ENCODE data around the gene TTC12. TPM values are rescaled to one million over a fixed set of nuclear protein-coding genes. Genes with fewer than 3 reads are reported as not detected.

Gene TTC12
- total RNA-seq, 2 donors from 2014 or later: 19.5 to 26.7 TPM

DNA sequence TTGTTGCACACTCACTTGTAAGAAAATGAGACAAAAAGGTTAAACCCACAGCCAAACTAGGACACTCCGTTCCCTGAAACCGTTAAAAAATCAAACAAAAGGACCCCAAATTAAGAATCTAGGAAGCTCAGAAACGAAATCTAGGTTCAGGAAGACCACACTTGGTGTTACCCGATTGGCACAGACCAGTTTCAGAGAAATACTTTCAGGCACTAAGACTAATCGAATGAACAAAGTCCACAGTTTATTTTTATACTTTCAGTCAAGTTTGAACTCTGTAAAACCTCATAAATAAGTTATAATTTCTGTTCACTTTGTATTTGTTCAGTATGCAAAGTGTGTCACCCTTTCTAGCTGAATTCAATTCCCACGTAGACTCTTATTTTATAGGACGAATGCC lies 38.8 kb upstream of the TTC12 start:
- Mint-ChIP-seq H3K27me3 (ENCODE audit: insufficient read depth) (peaks cover 7% of the 10 kb centered on the region), H3K36me3 (ENCODE audit: low read depth) (no peaks in the 10 kb centered on the region), H3K27ac (no peak overlapping the region), H3K9me3 (no peaks in the 10 kb centered on the region), H3K4me3 (no peak overlapping the region), H3K4me1 (peaks cover 14% of the 10 kb centered on the region)
- H3K27ac ChIP-seq (ENCODE audit: low read depth, low read length): no peak overlapping the region
- no peak for DNase-seq
- H3K9me3 ChIP-seq (ENCODE audit: control insufficient read depth, low read length): no peaks in the 10 kb centered on the region
- no peaks in the 10 kb centered on the region for H3K36me3 ChIP-seq (ENCODE audit: control insufficient read depth, insufficient read depth, low read length)
- H3K4me1 ChIP-seq (ENCODE audit: control insufficient read depth, insufficient read depth, low read length): peaks cover 11% of the 10 kb centered on the region
- H3K4me3 ChIP-seq (ENCODE audit: low read length): no peak overlapping the region
- H3K27me3 ChIP-seq (ENCODE audit: control insufficient read depth, insufficient read depth, low read length, poor library complexity, severe bottlenecking): peaks cover 7% of the 10 kb centered on the region
- no peak overlapping the region for H3K9ac ChIP-seq (ENCODE audit: extremely low read depth, low read length, poor library complexity, severe bottlenecking)
- 93 to 95% methylated on average over 7 of the region's 7 CpGs for WGBS, 2 experiments (ENCODE audit: insufficient coverage in 1 of 2, insufficient read length in 1 of 2)
- TF ChIP-seq, protein P1, sequence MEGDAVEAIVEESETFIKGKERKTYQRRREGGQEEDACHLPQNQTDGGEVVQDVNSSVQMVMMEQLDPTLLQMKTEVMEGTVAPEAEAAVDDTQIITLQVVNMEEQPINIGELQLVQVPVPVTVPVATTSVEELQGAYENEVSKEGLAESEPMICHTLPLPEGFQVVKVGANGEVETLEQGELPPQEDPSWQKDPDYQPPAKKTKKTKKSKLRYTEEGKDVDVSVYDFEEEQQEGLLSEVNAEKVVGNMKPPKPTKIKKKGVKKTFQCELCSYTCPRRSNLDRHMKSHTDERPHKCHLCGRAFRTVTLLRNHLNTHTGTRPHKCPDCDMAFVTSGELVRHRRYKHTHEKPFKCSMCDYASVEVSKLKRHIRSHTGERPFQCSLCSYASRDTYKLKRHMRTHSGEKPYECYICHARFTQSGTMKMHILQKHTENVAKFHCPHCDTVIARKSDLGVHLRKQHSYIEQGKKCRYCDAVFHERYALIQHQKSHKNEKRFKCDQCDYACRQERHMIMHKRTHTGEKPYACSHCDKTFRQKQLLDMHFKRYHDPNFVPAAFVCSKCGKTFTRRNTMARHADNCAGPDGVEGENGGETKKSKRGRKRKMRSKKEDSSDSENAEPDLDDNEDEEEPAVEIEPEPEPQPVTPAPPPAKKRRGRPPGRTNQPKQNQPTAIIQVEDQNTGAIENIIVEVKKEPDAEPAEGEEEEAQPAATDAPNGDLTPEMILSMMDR (conservative IDR thresholded peaks at IDR 0.05): no peak

GRCh38 chr11:113276466-113276865 lies 37.9 kb upstream of the TTC12 start:
- Histone ChIP-seq H3K4me1 (ENCODE audit: control insufficient read depth, insufficient read depth, low read length) (peaks cover 11% of the 10 kb centered on the region), H3K9ac (ENCODE audit: extremely low read depth, low read length, poor library complexity, severe bottlenecking) (no peak overlapping the region), H3K27ac (ENCODE audit: low read depth, low read length) (no peak overlapping the region), H3K4me3 (ENCODE audit: low read length) (no peak overlapping the region), H3K27me3 (ENCODE audit: control insufficient read depth, insufficient read depth, low read length, poor library complexity, severe bottlenecking) (peaks cover 7% of the 10 kb centered on the region), H3K9me3 (ENCODE audit: control insufficient read depth, low read length) (no peaks in the 10 kb centered on the region), H3K36me3 (ENCODE audit: control insufficient read depth, insufficient read depth, low read length) (no peaks in the 10 kb centered on the region)
- peaks cover 4% of the 10 kb centered on the region for H3K27me3 Mint-ChIP-seq (ENCODE audit: insufficient read depth)
- no peak overlapping the region for H3K27ac Mint-ChIP-seq
- H3K9me3 Mint-ChIP-seq: no peaks in the 10 kb centered on the region
- no peak for DNase-seq
- H3K4me1 Mint-ChIP-seq: peaks cover 14% of the 10 kb centered on the region
- H3K4me3 Mint-ChIP-seq: no peak overlapping the region
- TF ChIP-seq, protein P1 (conservative IDR thresholded peaks at IDR 0.05): no peak
- H3K36me3 Mint-ChIP-seq (ENCODE audit: low read depth): no peaks in the 10 kb centered on the region
- 92% methylated on average over 2 of the region's 2 CpGs; no CpG with 5 or more reads in 1 of the 2 experiments for WGBS, 2 experiments (ENCODE audit: insufficient coverage in 1 of 2, insufficient read length in 1 of 2)

- Mint-ChIP-seq H3K4me1 (peaks cover 10% of the 10 kb centered on the region), H3K27me3 (ENCODE audit: insufficient read depth) (peaks cover 4% of the 10 kb centered on the region), H3K27ac (no peak overlapping the region), H3K9me3 (no peaks in the 10 kb centered on the region), H3K4me3 (no peak overlapping the region), H3K36me3 (ENCODE audit: low read depth) (no peaks in the 10 kb centered on the region)
- H3K4me1 ChIP-seq (ENCODE audit: control insufficient read depth, insufficient read depth, low read length): peaks cover 11% of the 10 kb centered on the region
- no peaks in the 10 kb centered on the region for H3K9me3 ChIP-seq (ENCODE audit: control insufficient read depth, low read length)
- no peak overlapping the region for H3K27ac ChIP-seq (ENCODE audit: low read depth, low read length)
- H3K36me3 ChIP-seq (ENCODE audit: control insufficient read depth, insufficient read depth, low read length): no peaks in the 10 kb centered on the region
- peaks cover 8% of the 10 kb centered on the region for H3K27me3 ChIP-seq (ENCODE audit: control insufficient read depth, insufficient read depth, low read length, poor library complexity, severe bottlenecking)
- WGBS, 2 experiments (ENCODE audit: insufficient coverage in 1 of 2, insufficient read length in 1 of 2): 92 to 100% methylated on average over 4 to 5 of the region's 5 CpGs
- DNase-seq: peak; percentile 7
- TF ChIP-seq, protein P1 (conservative IDR thresholded peaks at IDR 0.05): no peak
- no peak overlapping the region for H3K4me3 ChIP-seq (ENCODE audit: low read length)
- no peak overlapping the region for H3K9ac ChIP-seq (ENCODE audit: extremely low read depth, low read length, poor library complexity, severe bottlenecking)
Measured at GRCh38 chr11:113277907-113278306, 36.5 kb upstream of the TTC12 start.

Data from endodermal cell (in vitro differentiated cells).